GM20000 (cell line): ENCODE results near the gene NGDN.

Experiments
- DNase-seq: peaks from one replicate; pipeline ENCODE4 v3.0.0; 2012; ENCODE audit warnings: low spot score
- TF ChIP-seq, protein P1 (sequence below): IDR thresholded peaks from 2 replicates; pipeline ENCODE4 v1.5.1; 2012; ENCODE audit warnings: mild to moderate bottlenecking, control low read depth; ENCODE audit errors: extremely low read depth, missing control alignments

The NGDN gene

DNA sequence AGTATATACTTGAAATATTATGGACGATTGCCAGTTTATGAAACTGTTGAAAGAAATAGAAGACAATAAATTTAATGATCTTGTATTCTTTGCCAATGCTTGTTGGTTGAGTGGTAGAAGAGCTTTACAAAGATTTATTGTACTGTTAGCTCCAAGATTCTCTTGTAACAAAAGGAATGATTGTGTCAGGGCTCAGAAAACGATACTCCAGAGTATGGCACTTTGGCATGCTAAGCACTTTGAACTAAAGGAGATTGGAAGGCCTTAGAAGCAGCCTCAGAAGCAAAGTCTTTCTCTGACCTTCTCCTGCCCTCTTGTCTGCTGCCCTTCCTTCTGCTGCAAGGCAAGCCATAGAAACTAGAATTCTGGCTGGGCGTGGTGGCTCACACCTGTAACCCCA, 4.2 kb upstream of the NGDN start:
- TF ChIP-seq, protein P1, sequence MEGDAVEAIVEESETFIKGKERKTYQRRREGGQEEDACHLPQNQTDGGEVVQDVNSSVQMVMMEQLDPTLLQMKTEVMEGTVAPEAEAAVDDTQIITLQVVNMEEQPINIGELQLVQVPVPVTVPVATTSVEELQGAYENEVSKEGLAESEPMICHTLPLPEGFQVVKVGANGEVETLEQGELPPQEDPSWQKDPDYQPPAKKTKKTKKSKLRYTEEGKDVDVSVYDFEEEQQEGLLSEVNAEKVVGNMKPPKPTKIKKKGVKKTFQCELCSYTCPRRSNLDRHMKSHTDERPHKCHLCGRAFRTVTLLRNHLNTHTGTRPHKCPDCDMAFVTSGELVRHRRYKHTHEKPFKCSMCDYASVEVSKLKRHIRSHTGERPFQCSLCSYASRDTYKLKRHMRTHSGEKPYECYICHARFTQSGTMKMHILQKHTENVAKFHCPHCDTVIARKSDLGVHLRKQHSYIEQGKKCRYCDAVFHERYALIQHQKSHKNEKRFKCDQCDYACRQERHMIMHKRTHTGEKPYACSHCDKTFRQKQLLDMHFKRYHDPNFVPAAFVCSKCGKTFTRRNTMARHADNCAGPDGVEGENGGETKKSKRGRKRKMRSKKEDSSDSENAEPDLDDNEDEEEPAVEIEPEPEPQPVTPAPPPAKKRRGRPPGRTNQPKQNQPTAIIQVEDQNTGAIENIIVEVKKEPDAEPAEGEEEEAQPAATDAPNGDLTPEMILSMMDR, result no peak
- no peak for DNase-seq

DNA sequence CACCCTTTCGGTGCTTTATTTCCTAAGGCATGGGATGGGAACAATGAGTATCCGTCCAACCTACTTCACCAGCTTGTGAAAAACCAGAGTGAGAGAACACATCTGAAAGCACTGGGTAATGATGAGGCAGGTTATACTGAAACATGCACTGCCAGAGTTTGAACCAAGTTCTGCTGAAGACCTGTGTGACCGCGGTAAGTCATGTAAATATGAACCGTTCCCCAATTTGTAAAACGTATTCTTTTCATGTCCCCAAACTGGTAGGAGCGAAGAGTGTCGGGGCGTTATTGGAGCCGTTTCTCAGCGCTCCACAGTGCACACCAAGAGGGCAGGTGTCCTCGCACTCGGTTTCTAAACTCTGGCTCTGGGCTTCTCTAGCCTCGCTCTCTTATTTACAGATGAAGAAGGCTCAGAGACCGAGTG, 788 bp upstream of the NGDN start:
- DNase-seq, result no peak
- TF ChIP-seq, protein P1, result no peak

DNA sequence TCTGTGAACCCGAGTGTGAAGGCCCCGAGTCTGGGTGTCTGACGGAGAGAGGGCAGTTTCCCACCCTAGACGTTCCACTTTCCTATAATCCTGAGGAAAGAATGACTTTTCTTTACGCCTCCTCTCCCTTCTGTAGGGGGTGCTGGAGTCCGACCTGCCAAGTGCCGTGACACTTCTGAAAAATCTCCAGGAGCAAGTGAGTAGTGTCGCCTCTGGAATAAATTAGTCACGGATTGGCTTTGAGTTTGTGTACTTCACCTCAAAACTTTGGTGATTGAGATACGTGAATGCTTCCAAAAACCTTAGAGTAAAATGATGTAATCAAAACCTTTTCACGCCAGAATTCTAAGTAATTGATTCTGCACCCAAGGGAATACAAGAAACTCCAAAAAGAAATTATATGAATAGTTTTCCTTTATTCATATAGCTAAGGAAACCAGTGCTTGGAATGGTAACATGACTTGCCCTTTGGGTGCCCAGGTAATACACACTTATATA, 452 bp downstream of the NGDN start:
- TF ChIP-seq, protein P1, result no peak
- no peak for DNase-seq

DNA sequence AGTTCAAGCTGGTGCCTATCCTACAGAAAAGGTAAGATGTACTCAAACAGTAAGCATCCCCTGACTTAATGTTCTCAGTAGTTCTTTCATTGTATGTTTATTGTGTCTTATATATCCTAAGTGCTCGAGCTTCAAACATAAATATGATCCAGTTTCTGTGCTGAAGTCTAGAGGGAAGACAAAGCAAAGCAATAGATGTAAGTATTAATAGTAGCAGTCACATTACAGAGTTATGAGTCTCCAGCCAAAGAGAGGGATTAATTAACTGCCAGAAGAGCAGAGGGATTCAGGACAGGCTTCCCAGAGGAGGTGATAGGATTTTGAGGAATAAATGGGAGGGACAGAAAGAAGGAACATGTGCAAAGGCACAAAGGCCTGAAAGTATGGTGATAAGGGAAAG, 1.4 kb downstream of the NGDN start:
- TF ChIP-seq, protein P1, result no peak
- DNase-seq, result no peak

DNA sequence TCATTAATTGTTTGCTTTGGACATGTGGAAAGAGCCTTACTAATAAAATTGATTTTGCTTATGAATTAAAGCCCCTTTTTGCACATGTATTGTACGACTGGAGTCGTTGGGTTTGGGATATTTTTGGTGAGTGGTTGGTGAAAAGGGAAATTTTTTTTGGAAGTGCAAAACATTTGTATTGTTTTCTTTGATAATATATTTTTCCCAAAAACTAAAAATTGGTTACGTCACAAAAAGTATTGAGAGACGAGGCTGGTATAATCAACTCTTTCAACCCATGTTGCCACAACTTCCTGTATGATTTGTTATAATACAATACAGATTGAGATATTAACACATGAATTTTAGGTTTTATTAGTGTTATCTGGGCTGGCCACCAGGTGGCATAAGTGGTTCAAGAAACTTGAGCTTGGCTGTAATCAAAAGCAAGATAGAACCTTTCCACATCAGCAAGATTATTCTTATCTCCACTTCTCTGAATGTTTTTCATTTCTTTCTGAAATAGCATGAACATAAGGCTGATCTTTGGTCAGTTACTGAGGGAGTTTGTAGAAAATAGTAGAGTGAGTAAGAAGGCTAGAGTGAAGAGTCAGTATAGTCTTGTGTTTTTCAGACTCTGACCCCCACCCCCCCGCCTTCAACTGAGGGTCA, 8.7 kb downstream of the NGDN start:
- TF ChIP-seq, protein P1, result peak; percentile 33
- DNase-seq, result peak; percentile 49

DNA sequence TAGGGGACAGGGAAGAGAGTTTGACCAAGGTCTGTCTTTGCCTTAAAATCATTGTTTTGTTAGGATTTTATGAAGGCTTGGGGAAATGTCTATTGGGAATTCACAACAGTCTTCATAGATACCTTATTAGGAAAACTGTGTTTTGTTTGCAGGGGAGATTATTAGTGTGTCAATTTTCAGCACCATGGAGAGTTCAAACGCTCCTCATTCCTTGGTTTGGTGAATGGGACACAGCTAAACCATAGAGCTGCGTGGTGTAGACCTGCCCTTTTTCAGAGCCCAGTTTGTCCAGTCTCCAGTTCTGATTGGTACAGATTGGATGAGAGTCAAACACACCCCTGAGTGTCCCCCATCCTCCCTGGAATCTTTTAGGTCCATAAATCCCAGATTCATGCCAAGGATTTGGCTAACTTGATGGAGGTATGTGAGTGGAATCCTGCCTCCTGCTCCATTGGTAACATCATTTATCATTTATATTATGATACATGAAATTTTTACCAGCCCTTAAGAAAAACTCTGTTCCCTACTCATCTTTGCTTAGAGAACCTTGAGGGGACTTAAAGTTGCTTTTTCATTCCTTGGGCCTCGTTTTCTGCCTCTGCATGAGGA, 12.0 kb downstream of the NGDN start:
- TF ChIP-seq, protein P1, result no peak
- no peak for DNase-seq

DNA sequence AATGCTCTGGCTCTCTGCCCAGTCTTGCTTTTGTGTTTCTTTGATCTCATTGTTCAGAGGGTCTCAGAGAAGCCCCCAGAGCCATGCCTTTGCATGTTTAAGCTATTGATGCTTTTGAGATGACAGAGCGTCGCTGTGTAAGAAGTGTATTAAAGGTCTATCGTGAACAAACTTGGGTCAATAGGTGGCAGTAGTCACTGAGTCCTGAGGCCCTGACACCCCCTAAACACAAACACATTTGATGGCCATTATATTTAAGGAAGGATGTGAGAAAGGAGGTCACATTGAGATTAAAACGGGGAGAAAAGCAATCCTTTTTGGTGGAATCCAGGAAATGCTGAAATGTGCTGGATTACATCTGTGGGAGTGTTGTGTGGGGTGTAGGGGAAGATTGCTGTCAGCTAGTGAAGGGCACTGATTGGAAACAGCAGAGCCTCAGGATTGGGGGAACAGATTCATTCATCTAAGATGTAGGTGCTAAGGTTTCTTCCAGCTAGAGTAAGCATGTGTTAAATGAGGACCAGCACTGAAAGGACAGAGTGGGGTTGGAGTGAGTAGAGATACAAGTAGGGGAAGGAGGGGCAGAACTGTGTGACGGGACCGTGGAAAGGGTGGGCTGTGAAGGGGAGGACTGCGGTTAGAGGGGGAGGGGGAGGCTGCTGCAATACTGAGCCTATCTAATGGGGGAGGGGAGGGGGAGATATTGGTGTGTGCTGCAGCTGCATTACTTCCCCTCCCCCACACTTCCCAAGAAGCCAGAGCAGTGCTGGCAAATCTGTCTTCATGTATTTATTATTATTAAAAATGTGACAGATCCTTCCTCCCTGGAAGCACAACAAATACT, 12.7 kb downstream of the NGDN start:
- no peak for DNase-seq
- TF ChIP-seq, protein P1, result no peak
